ENCODE results near the gene CBLN3.
"Not testable (repeated sequence)": the region's sequence is repeated elsewhere in the genome, so short reads cannot be mapped to it uniquely, and the experiment has no call there.

Gene CBLN3

GRCh38 chr14:24429395-24430142 lies at the start of gene CBLN3, which contains the start of gene KHNYN:
TSS of gene CBLN3 (minus strand) at chr14:24429668. CDS start at chr14:24429054, 614 bp downstream.
TSS of gene KHNYN (plus strand) at chr14:24429954. CDS start at chr14:24430731, 777 bp downstream.
- peak; percentile 80 to 81 for ATAC-seq

- no peak for ATAC-seq
These were observed 45.8 kb upstream of the CBLN3 start for GRCh38 chr14:24475261-24475660.

GRCh38 chr14:24473211-24473610 lies 43.7 kb upstream of the CBLN3 start:
- no peak for ATAC-seq

GRCh38 chr14:24470450-24470849 lies 41.0 kb upstream of the CBLN3 start:
- not testable (repeated sequence) for ATAC-seq

- no peak for ATAC-seq
These were observed 36.3 kb upstream of the CBLN3 start for GRCh38 chr14:24465805-24466204.

GRCh38 chr14:24465368-24465767 lies 35.9 kb upstream of the CBLN3 start:
- no peak for ATAC-seq

GRCh38 chr14:24463884-24464785 lies 34.7 kb upstream of the CBLN3 start:
- ATAC-seq: no peak

GRCh38 chr14:24463017-24463883 lies 33.8 kb upstream of the CBLN3 start:
- no peak for ATAC-seq

GRCh38 chr14:24461336-24461735 lies 31.9 kb upstream of the CBLN3 start:
- no peak for ATAC-seq

- ATAC-seq: no peak
These were observed 29.9 kb upstream of the CBLN3 start for GRCh38 chr14:24459331-24459730.

- no peak for ATAC-seq
These were observed 29.3 kb upstream of the CBLN3 start for GRCh38 chr14:24458736-24459135.

GRCh38 chr14:24456980-24457379 lies 27.5 kb upstream of the CBLN3 start:
- ATAC-seq: peak; percentile 25 to 53

GRCh38 chr14:24450828-24451227 lies 21.4 kb upstream of the CBLN3 start:
- ATAC-seq: not testable (repeated sequence)

GRCh38 chr14:24443053-24443665 lies 13.7 kb upstream of the CBLN3 start:
- ATAC-seq: no peak

- ATAC-seq: peak; percentile 90 to 92
These were observed 13.0 kb upstream of the CBLN3 start, which contains the start of gene SDR39U1 for GRCh38 chr14:24442240-24443052. TSS of gene SDR39U1 (minus strand) at chr14:24442776. CDS start at chr14:24442769, 7 bp downstream.

GRCh38 chr14:24441904-24442239 lies 12.4 kb upstream of the CBLN3 start:
- ATAC-seq: no peak

GRCh38 chr14:24441485-24441884 lies 12.0 kb upstream of the CBLN3 start:
- no peak for ATAC-seq

GRCh38 chr14:24440606-24441399 lies 11.3 kb upstream of the CBLN3 start:
- ATAC-seq: no peak

- no peak for ATAC-seq
These were observed 10.6 kb upstream of the CBLN3 start for GRCh38 chr14:24439830-24440605.

- ATAC-seq: no peak
These were observed 9.8 kb upstream of the CBLN3 start for GRCh38 chr14:24439257-24439656.

All from activated CD4-positive, CD25-positive, alpha-beta regulatory T cell treated with anti-CD3 and anti-CD28 coated beads, Interleukin-2, amount 50 U/mL, for 24 hours (primary cell).